Measurements from ENCODE around the gene SNRK.

DNA sequence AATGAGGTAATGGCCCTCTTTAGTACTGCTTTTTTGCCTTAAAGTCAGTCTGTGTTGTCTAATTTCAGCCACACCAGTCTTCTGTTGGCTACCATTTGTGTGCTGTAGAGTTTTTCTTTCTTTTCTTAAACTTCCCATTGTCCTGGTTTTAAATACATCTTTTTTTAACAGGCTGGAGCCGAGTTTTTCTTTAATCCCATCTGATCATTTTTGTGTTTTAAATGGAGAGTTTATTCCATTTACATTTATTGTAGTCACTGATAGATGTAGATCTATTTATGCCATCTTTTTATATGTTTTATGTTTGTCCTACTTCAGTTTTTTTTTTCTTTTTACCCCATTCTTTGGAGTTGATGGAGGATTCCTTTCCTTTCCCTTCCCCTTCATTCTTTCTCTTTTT is 49.5 kb downstream of the SNRK start:
- TF ChIP-seq, protein P1, sequence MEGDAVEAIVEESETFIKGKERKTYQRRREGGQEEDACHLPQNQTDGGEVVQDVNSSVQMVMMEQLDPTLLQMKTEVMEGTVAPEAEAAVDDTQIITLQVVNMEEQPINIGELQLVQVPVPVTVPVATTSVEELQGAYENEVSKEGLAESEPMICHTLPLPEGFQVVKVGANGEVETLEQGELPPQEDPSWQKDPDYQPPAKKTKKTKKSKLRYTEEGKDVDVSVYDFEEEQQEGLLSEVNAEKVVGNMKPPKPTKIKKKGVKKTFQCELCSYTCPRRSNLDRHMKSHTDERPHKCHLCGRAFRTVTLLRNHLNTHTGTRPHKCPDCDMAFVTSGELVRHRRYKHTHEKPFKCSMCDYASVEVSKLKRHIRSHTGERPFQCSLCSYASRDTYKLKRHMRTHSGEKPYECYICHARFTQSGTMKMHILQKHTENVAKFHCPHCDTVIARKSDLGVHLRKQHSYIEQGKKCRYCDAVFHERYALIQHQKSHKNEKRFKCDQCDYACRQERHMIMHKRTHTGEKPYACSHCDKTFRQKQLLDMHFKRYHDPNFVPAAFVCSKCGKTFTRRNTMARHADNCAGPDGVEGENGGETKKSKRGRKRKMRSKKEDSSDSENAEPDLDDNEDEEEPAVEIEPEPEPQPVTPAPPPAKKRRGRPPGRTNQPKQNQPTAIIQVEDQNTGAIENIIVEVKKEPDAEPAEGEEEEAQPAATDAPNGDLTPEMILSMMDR (IDR thresholded peaks at IDR 0.05; ENCODE audit: extremely low read depth in 1 of 2, insufficient read depth in 1 of 2, low read depth in 1 of 2, low read length in 2 of 2) = no peak
- TF ChIP-seq EZH2 (IDR thresholded peaks at IDR 0.05; ENCODE audit: borderline replicate concordance, low read depth, low read length, severe bottlenecking) (no peak), POLR2AphosphoS5 (IDR thresholded peaks at IDR 0.05; ENCODE audit: insufficient read depth, low read depth, low read length) (no peak), GATA2 (IDR thresholded peaks at IDR 0.05; ENCODE audit: insufficient read depth, insufficient read length, low read depth, low read length) (no peak), POLR2A (IDR thresholded peaks at IDR 0.05; ENCODE audit: low read depth, low read length) (no peak), JUN (IDR thresholded peaks at IDR 0.05; ENCODE audit: borderline replicate concordance, insufficient read depth, insufficient read length, low read depth) (no peak), MAX (IDR thresholded peaks at IDR 0.05; ENCODE audit: insufficient read depth, insufficient read length) (no peak), MYC (IDR thresholded peaks at IDR 0.05; ENCODE audit: low read depth, low read length) (no peak)

Measured in endothelial cell of umbilical vein (primary cell).